ENCODE data around the gene RHNO1. TPM values are rescaled to one million over a fixed set of nuclear protein-coding genes. Genes with fewer than 3 reads are reported as not detected.

Gene RHNO1
- total RNA-seq, 1 experiment from 2014 or later, result 49.5 TPM

- Mint-ChIP-seq H3K9me3 (no peaks in the 10 kb centered on the region), H3K4me3 (no peak within 1 kb of the TSS), H3K4me1 (peaks cover 3% of the 10 kb centered on the region; the same call in 1 of the 2 replicates), H3K27me3 (ENCODE audit: low read depth) (no peaks in the 10 kb centered on the region; the same call in 1 of the 2 replicates), H3K36me3 (peaks cover 32% of the 10 kb centered on the region), H3K27ac (no peak within 1 kb of the TSS)
- ATAC-seq, result peak; percentile 55
- ChIA-PET POLR2A (interaction anchor here (1.1 kb wide), 1 partner anchor 20 kb away, joined by 4 read pairs; the partner anchor contains the start of genes FOXM1 and RHNO1), CTCF (interaction anchor here (0.8 to 4.2 kb wide), 4 partner anchors 11 to 184 kb away, joined by 3 to 24 read pairs (median 8); no protein-coding TSS in a partner anchor)
- TF ChIP-seq ZBTB43 (CRISPR knock-in tag; IDR thresholded peaks at IDR 0.05) (no peak), ATF2 (CRISPR knock-in tag; IDR thresholded peaks at IDR 0.05; ENCODE audit: borderline replicate concordance, low read depth) (no peak), ZNF232 (CRISPR knock-in tag; IDR thresholded peaks at IDR 0.05) (no peak), PRDM15 (CRISPR knock-in tag; IDR thresholded peaks at IDR 0.05) (no peak), TEAD4 (CRISPR knock-in tag; IDR thresholded peaks at IDR 0.05) (no peak), FOXP1 (CRISPR knock-in tag; IDR thresholded peaks at IDR 0.05; ENCODE audit: borderline replicate concordance) (no peak; the same call in 1 of the 2 replicates), FOXK1 (CRISPR knock-in tag; IDR thresholded peaks at IDR 0.05) (no peak), TCF7 (CRISPR knock-in tag; IDR thresholded peaks at IDR 0.05; ENCODE audit: low read depth) (no peak), GRHL2 (CRISPR knock-in tag; IDR thresholded peaks at IDR 0.05; ENCODE audit: insufficient replicate concordance, severe bottlenecking) (no peak), ZNF219 (CRISPR knock-in tag; IDR thresholded peaks at IDR 0.05; ENCODE audit: borderline replicate concordance) (no peak), ATF6 (CRISPR knock-in tag; IDR thresholded peaks at IDR 0.05) (no peak), ZMAT4 (CRISPR knock-in tag; IDR thresholded peaks at IDR 0.05) (no peak)
- DNase-seq (ENCODE audit: low spot score), result peak; percentile 51
Observed at GRCh38 chr12:2857021-2857431, 20.0 kb upstream of the RHNO1 start, which contains the start of gene TEX52. Gene TEX52 (minus strand): TSS chr12:2857039. CDS start chr12:2857026, 13 bp downstream.

- H3K4me3 Mint-ChIP-seq, result no peak overlapping the region
- no peak for DNase-seq (ENCODE audit: low spot score)
- no peak overlapping the region for H3K27ac Mint-ChIP-seq
- H3K4me1 Mint-ChIP-seq, result peaks cover 3% of the 10 kb centered on the region; the same call in 1 of the 2 replicates
- POLR2A ChIA-PET, result interaction anchor here (0.7 to 1.1 kb wide), 2 partner anchors 20 to 33 kb away, joined by 3 to 4 read pairs; partner anchors contain the start of genes FOXM1 and RHNO1
- H3K36me3 Mint-ChIP-seq, result peaks cover 34% of the 10 kb centered on the region
- H3K27me3 Mint-ChIP-seq (ENCODE audit: low read depth), result no peaks in the 10 kb centered on the region; the same call in 1 of the 2 replicates
- CTCF ChIA-PET, result interaction anchor here (1.0 to 4.2 kb wide), 4 partner anchors 12 to 184 kb away, joined by 4 to 24 read pairs (median 8); no protein-coding TSS in a partner anchor
- no peak for ATAC-seq
- no peaks in the 10 kb centered on the region for H3K9me3 Mint-ChIP-seq
- no peak for TF ChIP-seq AR (CRISPR knock-in tag; IDR thresholded peaks at IDR 0.05)
- TF ChIP-seq AFF4 (CRISPR knock-in tag; IDR thresholded peaks at IDR 0.05; ENCODE audit: borderline replicate concordance), result no peak
- TF ChIP-seq SOX15 (CRISPR knock-in tag; IDR thresholded peaks at IDR 0.05), result no peak
- no peak for TF ChIP-seq ZSCAN18 (CRISPR knock-in tag; IDR thresholded peaks at IDR 0.05)
Observed at GRCh38 chr12:2857576-2857975, 19.4 kb upstream of the RHNO1 start.

Data from WTC11 (cell line).